CD4-positive, alpha-beta T cell treated with Interleukin-2 at 100 ng/mL for 4 hours (primary cell): Measurements from ENCODE around the gene TNP1.

Experiments used
- DNase-seq: peaks from one replicate; pipeline ENCODE4 v3.0.0-alpha.2; 2020; ENCODE audit warnings: low spot score

Gene TNP1

DNA sequence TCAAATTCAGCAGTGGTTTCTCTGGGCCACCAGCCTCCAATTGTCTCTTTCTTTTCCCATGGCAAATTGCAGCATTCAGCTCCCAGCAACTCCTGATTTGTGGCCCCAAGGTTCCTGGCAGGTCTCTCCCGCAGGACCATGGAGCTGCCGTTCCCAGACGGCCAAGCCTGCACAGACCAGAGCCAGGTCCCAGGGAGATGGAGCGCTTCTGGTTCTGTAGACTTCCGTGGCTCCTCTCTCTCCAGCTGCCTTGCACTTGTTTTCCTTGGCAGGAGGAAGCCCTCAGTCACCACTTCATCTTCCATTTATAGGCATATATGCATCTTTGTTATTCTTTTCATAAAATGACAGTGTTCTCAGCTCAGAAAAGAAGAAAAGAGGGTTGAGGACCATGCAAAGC, 21.7 kb downstream of the TNP1 start:
- no peak for DNase-seq

DNA sequence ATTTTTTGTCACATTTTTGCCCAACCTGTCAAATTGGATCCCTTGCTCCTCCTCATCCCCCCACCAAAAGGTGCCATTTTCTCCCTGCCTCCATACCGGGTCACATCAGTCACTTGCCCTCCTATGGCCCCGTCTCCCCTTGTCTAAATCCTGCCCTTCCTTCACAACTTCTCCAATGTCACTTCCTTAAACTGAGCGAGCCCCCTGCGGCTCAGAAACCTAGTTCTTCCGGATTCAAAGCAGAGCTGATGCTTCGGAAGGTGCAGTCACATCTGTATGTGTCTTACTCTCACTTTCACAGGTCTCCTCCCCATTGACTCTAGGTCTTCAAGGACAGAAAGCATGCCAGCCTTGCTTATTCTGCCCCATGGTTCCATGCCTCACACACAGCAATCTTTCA, 22.1 kb downstream of the TNP1 start:
- no peak for DNase-seq

DNA sequence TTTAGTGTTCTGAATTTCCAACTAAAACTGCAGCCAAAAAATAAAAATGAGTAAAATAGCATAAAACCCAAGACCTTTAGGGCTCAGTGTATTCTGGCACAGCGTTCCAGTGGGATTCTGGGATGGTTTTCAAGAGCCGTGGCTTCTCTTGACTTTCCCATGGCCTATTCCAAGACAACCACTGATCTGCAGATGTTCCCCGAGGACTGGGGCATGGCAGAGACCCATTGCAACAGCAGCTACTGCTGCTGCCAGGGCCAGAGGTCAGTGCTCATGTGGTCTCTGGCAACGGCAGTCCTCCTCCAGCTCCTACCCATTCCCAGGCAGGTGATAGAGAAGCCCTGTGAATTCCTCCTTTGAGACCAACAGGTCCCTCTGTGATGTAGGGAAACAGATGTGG, 26.8 kb downstream of the TNP1 start:
- DNase-seq = no peak

DNA sequence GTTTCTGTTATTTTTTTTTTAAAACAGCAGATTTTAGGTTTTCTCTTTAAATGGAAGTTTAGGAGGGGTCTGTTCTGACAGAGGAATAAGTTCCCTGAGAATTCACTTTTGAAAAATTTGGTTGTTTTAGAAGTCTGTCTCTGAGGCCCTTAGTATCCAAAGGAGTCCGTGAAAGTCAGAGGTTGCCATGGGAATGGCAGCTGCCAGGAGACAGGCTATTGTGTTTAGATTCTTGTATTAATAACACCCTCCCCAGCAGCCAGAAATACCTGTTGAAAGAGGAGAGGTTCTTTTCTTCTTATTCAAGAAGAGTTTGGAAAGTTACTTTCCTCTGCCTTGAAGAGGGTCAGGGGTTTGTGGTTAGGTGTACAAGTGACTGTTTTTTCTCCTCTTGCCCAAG, 29.5 kb downstream of the TNP1 start:
- no peak for DNase-seq

DNA sequence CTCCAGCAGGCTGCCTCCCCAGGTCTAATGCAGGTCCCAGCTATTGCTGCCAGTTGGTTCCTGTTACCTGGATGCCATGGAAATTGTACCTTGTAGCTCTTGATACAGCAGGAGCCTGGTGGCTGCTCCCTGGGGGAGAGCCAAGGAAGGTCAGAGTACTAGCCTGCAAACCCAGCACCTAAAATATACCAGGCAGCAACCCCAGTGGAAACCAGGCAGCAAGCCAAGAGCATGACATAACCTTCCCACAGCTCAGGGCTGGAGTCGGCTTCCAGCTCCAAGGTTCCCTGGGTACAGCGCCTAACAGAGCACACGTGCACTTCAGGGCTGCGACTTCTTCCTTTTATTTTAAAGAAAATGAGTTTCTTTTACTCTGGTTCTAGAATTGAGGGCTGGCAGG, 30.3 kb downstream of the TNP1 start:
- DNase-seq = no peak

DNA sequence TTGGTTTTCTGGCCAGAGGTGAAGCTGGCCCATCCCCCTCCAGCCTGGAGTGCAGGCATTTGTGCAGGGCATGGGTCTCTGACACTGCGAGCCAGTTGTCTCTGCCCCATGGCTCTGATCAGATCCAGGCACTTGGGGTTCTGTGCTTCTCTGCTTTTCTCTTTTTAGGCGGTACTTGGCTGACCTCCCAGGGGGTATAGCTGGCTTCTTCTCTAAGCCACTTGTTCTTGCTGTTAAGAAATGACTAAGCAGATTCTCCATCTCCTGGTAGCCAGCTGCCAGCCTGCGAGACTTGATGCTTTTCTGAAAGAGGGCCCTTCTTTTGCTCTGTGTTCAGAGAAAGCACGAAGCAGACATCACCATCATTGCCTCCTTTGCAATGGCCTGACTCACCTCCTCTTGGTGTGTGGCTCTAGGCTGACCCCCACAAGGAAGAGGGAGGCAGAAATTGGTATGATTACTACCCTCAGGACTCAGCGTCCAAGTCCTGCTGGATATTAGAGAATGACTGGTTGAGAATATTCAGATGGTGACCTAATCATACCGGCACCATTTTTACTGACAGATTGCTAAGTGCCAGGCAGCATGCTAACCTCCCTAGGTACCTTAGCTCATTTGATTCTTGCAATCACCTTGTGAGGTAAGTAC, 32.7 kb downstream of the TNP1 start:
- DNase-seq = no peak

DNA sequence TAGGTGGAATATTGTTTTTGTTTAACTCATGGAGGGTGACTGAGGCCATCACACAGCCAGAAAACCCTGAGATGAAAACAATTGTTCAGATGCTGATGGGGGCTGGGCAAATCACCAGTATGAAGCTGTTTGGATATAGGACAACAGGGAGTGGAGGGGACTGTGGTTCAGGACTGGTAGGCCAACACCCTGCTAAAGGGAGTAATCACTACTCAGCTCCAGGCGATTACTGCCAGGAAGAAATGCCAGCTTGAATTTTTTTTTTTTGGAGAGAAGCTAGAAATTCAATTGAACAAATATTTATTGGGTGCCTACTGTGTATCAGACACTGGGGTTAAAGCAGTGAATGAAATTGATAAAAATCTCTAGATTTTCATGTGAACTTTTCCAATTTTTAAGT, 37.4 kb downstream of the TNP1 start:
- no peak for DNase-seq

DNA sequence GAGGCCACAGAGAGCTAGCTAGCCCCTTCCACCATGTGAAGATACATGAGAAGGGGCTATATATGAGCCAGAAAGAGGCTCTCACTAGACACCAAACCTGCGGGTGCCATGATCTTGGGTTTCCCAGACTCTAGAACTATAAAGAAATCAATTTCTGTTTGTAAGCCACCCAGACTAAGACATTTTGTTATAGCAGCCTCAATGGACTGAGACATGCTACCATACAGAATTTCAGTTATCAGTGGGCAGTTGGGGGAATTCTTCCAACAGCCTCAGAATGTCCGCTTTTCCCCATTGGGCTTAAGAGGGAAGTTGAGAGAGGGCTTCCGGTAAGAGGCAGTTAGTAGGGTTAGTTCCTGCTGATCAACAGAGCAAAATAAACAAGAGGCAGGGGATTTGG, 39.2 kb downstream of the TNP1 start:
- DNase-seq = no peak

DNA sequence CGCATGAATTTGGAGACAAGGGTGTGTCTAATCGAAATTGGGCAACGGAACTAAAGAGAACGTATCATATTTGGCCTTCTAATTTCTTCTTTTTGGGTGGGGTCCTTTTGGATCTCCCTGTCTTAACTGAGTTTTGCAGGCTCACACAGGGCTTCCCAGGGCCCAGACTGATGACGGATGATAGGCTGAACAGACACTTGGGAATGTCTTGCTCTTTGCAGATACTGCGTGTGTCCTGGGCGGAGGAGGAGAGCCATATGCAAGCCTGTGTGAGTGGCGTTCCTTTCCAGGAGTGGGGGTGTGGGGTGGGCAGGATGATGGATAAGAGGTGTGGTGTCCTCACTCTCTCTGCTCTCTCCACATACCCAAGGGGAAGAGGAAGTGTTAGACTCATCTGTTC, 40.1 kb downstream of the TNP1 start:
- no peak for DNase-seq

DNA sequence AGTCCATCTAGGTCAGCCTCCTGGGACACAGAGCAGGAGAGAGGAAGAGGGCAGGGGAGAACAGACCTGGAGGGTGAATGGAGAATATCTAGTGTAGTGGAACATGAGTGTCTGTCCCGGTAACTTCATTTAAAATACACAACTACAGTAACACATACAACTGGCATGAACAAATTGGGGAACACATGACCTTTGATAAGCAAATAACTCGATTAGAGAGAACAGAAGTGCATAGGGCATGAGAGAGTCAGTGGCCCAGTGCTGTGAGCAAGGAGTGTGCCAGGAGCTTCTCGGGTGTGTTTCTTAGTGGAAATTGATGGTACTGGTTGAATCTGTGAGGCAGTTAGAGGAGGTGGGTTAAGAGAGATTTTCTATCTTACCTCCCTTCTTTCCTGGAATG, 40.8 kb downstream of the TNP1 start:
- no peak for DNase-seq

DNA sequence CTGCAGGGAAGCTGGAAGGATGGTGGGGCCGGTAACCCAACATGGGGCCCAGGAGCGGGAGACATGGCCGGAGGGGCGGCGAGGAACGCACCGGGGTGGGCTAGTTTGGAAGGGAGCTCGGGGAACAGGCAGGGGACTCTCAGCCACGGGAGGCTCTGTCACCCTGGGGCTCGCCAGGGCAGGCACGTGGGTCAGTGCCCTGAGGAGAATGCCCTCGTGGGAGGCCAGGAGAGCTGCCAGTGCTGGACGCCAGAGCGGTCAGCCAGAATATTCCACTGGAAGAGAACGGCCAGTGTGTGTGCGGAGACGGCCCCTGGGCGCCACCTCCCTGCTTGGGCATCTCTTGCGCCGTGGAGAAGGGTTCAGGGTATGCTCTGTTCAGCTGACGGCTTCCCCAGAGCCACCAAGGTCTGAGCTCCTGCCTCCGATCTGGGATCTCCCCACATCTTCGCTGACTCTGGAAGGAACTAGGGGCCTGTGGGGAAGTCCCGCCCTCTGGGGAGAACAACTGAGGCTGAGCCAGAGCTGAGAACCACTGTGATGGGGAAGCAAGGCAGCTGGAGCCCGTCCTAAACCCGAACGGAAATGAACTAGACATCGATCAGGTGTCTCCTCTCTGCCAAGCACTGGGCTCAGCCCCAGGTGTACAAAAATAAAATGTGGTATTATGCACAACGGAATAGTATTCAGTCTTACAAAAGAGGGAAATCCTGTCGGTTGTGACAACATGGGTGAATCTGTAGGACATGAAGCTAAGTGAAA, 49.3 kb downstream of the TNP1 start:
- no peak for DNase-seq
